ENCODE data around the gene FERD3L.
"Not testable (repeated sequence)": the region's sequence is repeated elsewhere in the genome, so short reads cannot be mapped to it uniquely, and the experiment has no call there.

Gene FERD3L

DNA sequence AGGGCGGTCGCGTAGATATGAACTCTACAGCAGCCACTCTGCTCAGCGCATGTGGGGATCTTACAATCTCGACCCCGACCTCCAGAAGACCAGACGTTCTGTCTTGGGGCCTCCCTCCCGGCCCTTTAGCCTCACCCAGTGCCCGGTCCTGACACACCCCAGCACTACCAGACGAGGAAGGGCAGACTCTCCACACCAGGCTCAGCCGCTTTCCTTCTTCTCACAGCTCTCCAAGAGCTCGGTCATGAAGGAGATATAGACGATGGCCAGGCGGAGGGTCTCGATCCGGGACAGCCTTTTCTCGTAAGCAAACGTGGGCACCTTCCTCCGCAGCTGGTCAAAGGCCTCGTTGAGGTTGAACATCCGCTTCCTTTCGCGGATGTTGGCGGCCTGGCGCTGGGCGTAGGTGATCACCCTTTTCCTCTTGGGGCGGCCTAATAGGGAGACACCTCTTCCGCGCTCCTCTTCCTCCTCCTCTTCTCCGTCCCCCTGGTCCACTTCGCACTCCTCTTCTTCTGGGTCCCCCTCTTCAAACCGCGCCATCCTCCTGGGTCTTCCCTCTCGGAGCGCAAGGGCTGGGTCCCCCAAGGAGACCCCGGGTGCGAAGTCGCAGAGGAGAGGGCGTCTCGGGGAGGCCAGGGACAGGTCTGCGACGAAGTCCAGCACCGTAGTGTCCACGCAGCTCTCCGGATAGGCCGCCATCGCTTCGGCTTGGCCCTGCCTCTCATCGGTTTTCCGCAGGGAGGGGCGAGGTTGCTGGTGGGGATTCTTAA lies at the start of gene FERD3L:
FERD3L (minus strand) TSS at position 761 of the 773 bp plus-strand sequence; CDS start at position 702, 59 bp downstream.
- no peak for DNase-seq (ENCODE audit: low spot score)

DNA sequence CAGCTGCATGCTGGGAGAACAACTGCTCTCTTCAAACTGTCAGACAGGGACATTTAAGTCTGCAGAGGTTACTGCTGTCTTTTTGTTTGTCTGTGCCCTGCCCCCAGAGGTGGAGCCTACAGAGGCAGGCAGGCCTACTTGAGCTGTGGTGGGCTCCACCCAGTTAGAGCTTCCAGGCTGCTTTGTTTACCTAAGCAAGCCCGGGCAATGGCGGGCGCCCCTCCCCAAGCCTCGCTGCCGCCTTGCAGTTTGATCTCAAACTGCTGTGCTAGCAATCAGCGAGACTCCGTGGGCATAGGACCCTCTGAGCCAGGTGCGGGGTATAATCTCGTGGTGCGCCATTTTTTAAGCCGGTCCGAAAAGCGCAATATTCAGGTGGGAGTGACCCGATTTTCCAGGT lies 49.2 kb upstream of the FERD3L start:
- not testable (repeated sequence) for DNase-seq (ENCODE audit: low spot score)

DNA sequence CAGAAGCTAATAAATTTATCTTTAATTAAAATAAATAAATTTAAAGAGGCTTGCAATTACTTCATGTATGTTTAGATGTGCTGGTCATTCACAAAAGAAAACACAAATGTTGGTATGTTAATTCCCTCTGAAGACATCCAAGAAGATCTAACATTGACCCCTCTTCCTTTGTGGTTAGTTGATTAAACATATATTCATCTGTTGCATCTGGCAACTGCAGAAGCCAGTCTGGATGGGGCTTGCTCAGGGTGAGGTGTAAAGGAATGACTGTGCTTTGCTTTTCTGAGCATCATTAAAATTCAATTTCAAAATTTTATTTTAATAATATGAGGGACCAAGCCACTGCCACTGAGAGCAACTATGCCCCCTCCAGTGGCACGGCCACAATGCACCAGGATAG lies 36.4 kb upstream of the FERD3L start:
- no peak for DNase-seq (ENCODE audit: low spot score)

GRCh38 chr7:19178595-19178994 lies 33.4 kb upstream of the FERD3L start:
- no peak for DNase-seq (ENCODE audit: low spot score)

DNA sequence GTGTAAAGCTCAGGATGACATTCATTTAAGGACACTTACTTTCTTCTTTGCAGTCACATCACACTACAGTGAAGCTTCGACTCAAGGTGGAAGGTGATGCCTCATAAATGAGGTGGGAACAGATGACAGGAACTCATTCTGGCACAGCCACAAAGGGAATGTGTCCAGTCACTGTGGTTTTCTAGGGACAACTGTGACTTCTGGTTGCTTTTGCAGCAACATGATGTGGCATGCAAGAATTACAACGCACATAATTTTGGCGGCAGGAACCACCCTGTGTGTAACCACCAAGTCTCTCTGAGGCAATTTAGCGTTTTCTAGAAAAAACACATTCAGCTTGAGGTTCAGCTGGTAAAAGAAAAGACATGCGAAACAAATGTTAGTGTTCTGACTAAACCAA lies 32.0 kb upstream of the FERD3L start:
- DNase-seq (ENCODE audit: low spot score): peak; percentile 26

DNA sequence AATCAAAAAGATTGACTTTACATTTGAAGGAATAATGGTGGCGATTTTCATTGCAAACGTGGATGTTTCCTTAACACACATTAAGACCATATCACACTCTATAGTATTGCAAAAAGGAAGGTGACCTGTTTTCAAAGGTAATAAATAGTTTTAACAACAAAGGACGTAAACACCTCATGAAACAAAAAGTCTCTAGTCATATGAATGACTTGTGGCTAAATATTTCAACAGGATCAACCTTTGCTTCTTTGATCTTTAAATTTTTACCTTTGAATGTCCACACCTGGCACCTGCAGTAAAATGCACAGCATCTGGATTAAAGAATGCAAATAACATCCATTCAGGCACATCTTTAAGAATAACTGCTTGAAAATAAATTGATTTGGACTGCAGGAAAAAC lies 30.0 kb upstream of the FERD3L start:
- no peak for DNase-seq (ENCODE audit: low spot score)

- DNase-seq (ENCODE audit: low spot score): no peak
These were observed 16.4 kb upstream of the FERD3L start for GRCh38 chr7:19161671-19162070.

DNA sequence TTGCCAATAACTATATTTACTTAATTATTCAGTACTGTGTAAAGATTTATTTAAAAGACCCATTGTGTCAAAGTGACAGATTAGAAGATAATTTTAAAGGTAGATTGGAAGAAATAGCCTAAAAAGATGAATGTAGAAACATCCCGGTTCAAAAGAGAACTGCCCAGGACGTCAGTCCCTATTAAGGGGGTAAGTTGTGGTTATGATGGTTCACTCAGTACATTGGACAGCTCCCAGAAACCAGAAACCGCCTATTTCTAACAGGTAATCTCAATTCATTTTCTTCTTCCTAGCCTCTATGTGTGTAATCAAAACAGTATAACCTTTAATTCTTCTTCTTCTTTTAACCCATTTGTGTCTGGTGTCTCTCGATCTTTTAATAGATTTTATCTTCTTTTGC lies 1.5 kb upstream of the FERD3L start:
- no peak for DNase-seq (ENCODE audit: low spot score)

DNA sequence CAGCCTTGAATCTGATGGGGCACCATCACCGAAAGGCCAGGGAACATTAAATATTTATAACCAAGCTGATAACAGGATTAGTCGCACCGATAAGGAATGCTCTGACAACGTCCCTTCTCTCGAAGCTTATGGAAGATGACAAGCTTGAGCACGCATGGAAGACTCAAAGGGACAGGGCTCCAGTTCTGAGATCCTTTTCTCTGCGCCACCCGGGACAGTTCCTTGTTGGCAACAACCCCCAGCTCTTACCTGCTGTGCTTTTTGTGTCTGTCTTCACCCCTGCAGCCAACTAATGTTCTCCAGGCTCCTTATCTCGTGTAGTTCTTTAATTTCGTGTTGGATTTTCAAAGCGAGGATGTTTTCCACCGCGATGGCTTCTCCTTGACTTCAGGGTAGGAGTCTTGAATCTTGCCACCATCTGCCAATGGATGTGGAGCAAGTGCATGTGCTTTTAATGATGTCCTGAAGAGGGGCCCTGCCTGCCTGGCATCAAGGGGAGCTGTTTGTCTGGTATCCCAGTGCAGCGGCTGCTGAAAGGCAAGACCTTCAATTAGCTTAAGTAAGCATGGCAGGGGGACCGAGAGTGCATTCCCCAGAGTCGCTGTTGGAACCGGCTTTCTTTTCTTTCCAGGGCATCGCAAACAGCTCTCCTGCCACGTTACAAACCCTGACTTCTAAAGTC lies 354 bp upstream of the FERD3L start:
- DNase-seq (ENCODE audit: low spot score): no peak

DNA sequence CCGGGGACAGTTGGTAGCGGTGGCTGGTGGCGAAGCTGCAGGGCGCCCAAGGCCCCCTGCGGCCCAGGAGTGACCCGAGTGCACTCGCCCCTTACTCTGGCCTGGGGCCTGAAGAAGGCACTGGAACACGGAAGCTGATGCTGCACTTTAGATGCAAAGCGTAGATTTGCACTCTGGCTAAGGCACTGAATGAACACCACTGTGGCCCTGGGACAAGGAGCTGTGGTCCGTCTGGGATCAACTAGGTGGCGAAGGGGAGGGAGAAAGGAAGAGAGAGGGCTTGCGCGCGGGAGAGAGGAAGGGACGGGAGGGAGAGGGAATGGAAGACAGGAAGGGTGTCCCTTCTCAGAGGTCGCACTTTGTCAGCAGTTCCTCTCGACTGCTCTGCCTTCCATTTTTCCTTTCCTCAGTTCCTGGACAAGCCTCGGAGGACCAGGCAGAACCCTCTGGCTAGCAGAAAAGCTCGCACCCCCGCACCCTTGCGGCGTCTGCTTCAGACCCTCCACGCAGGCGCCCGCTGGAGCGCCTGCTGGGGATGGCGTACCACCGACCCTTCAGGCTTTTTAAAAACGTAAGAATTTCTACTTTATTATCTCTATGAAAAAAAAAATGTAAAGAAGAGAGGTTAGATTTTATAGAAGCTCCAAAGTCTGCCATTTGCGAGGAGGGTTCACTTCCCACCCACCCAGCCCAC lies 1.2 kb downstream of the FERD3L start:
- no peak for DNase-seq (ENCODE audit: low spot score)

- DNase-seq (ENCODE audit: low spot score): no peak
These were observed 5.4 kb downstream of the FERD3L start for GRCh38 chr7:19139706-19140327.

- DNase-seq (ENCODE audit: low spot score): no peak
These were observed 11.3 kb downstream of the FERD3L start for GRCh38 chr7:19133886-19134285.

GRCh38 chr7:19133390-19133789 lies 11.8 kb downstream of the FERD3L start:
- DNase-seq (ENCODE audit: low spot score): no peak

- no peak for DNase-seq (ENCODE audit: low spot score)
These were observed 16.4 kb downstream of the FERD3L start for GRCh38 chr7:19128856-19129255.

- DNase-seq (ENCODE audit: low spot score): peak; percentile 40
These were observed 23.1 kb downstream of the FERD3L start for GRCh38 chr7:19121977-19122588.

- DNase-seq (ENCODE audit: low spot score): no peak
These were observed 25.2 kb downstream of the FERD3L start for GRCh38 chr7:19119870-19120486.

- no peak for DNase-seq (ENCODE audit: low spot score)
These were observed 25.8 kb downstream of the FERD3L start for GRCh38 chr7:19119372-19119771.

DNA sequence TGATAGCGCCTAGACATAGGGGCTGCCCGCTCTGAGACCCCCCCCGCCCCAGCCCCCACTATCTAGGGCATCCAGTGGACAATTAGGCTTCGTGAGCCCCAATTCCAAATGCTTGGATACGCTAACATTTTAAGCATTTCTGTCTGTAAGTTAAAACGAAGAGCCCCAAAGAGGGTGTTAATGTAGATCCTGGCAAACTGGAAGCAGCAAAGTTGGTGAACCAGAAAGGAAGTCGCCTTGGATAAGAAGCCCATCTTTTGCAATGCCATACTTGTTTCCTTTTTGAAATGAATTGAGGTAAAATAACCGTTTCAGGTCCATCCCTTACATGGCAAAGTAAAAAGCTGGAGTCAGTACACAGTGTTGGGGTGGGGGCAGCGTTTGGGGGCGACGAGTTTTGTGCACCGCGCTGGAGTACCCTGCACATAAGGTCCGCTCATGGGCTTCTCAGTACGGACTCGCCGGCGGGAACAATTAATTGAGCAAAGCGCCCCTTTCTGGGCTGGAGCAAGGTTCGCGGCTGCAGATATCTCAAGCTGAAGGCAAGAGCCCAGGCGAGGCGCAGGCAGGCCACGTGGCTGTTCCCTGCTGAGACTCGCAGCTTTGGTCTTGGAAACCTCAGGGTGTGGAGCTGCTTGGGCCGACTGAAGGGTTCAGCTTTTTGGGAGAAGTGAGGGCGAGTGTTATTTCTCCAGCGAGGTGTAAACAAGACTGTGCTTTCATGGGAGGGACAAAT lies 26.4 kb downstream of the FERD3L start:
- DNase-seq (ENCODE audit: low spot score): no peak

GRCh38 chr7:19117870-19118608 lies 27.2 kb downstream of the FERD3L start:
- no peak for DNase-seq (ENCODE audit: low spot score)

Measured in LoVo (cell line).